Central memory CD4-positive, alpha-beta T cell (primary cell): Measurements from ENCODE around the gene FLNC.

Experiments used
- DNase-seq: peaks from one replicate; pipeline ENCODE4 v3.0.0; 2022

Gene FLNC

GRCh38 chr7:128880791-128881457 is 50.7 kb downstream of the FLNC start:
- no peak for DNase-seq

DNA sequence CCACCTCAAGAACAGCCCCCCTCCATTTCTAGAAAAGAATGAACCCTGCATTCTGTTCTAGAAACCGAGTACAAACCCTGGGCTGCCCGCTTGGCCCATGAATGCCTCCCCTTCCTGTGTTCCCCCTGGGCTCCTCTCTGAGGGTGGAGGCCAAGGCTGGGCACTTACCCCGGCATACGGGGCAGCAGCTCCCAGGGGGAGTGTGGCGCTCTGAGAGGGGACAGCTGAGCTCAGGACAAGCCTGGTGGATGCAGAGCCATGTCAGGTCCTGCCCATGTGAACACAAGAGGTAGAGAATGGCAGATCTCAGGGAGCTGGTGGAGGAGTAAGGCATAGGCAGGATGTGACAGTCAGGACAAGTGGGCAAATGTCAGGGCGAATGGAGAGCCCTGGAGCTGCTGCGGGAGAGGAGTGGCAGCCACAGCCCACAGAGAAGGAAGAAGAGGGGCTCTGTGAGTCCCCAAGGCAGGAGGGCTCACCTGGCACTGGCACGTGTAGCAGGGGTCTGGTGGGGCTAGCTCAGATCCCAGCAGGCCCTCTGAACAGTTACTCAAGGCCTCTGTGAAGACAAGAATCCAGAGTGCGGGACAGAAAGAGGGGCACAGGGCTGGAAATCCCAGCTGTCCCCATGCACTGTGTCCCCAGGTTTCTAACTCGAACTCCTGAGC is 51.4 kb downstream of the FLNC start:
- no peak for DNase-seq

DNA sequence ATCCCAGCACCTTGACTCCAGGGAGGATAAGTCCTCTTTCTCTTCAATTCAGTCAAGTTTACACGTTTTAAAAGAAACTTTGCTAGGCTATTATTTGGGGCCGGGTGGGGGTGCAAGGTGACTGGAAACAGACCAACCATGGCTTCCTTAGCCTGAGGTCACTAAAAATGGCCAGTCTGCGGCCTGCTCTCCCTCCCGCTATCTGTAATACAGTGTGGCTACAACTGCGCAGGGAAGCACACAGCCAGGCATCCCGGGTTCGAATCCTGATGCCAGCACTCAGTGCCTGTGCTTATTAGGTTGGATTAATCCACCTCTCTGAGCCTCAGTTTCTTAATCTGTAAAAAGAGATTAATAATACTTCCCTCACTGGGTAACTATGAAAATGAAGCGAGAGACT is 51.9 kb downstream of the FLNC start:
- DNase-seq = no peak

DNA sequence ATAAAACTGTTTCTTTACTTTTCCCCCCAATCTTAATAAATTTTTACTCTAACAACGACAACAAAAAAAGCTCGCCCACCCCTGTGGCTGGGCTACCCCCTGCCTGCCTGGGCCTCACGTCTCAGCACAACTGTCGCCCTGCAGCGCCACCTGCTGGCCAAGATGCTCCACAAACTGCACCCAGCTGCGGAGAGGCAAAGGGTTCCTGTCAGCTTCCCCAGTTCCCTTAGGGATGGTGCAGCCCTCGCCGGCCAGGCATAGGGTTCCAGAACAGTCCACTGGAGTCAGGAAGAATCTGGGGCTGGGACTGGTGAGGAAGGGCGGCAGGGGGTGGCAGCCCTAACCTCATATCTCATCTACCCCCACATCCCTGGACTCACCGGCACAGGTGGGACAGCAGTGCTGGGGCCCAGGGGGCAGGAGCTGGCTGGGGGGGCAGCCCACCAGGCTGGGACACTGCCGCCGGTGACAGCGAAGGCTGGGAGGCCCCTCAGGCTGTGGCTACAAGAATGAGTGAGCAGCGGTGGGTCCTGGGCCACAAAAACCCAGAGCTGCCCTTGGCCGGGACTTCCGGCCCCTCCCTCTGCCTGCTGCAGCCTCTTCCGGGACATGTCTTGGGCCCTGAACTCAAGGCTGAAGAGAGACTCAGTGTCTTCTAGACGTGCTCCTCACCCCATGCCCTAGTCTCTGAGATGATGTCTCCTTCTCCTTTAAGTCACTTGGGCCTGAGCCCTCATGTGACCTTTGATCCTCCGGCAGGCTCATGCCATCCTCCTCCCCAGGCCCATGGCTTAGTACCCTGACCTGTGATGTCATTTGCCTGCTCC is 53.6 kb downstream of the FLNC start:
- peak; percentile 70 for DNase-seq

DNA sequence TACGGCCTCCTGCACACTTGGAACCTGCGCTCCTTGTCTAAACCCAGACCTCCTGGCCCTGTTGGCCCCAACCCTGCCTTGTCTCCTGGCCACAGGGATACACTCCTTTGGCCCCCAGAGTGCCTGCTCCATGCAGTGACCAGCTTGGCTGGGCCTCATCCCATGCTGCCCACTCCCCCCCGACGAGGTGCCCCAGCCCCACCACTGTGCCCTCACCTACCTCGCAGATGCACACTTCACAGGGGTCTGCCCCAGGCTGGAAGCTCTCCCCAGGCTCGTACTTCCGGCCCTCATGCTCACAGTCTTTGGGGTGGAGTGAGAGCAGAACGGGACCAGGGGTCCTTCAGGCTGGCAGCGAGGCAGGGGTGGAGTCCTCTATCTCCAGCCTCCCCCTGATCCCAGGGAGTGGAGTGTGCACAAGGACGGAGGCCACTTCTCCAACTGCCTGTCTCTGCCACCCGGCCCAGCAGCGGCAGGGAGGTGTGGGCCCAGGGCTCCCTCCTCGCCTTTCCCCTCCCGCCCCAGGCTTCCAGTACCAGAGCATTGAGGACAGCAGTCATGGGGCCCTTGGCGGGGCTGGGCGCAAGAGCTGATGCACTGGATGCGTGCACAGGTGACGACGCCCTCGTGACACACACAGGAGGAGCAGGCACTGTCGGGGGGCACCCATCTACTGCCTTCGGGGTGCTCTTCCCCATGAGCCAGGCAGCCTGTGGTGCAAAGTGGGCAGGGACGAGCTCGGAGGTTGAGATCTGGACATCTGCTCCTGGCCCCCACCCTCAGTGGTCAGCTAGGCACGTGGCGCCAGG is 54.6 kb downstream of the FLNC start:
- no peak for DNase-seq

GRCh38 chr7:128885370-128886187 is 55.4 kb downstream of the FLNC start:
- no peak for DNase-seq

DNA sequence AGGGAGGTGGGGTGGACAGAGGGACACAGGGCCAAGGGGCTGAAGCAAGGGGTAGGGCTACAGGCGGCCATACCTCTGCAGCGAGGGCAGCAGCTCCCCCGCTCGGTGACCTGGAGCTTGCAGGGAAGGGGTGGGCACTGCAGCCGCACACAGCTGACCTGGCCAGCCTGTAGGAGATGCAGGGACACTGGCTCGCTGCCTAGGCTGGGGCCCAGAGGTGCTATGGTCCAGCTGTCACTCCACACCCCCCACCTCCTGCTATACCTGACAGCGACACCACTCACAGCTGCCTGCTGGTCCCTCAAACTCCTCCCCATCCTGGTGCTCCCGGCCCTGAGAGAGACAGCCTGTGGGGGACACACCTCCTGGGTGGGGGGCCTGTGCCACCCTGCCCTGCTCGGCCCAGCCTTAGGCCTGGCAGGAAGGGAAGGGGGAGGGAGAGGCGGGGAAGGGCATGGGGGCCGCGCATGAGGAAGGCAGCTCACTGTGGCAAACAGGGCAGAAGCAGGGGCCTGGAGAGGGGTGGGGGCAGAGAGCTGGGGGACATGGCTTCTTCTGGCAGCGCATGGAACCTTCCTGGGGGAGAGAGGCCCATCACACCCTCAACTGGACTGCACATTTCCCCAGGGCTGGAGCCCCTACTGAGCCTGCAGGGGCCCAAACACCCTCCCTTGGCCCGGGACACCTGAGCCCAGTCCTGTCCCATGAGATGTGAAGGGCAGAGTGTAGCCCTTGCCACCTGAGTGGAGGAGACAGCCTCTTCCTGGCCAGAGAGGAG is 56.4 kb downstream of the FLNC start:
- no peak for DNase-seq

DNA sequence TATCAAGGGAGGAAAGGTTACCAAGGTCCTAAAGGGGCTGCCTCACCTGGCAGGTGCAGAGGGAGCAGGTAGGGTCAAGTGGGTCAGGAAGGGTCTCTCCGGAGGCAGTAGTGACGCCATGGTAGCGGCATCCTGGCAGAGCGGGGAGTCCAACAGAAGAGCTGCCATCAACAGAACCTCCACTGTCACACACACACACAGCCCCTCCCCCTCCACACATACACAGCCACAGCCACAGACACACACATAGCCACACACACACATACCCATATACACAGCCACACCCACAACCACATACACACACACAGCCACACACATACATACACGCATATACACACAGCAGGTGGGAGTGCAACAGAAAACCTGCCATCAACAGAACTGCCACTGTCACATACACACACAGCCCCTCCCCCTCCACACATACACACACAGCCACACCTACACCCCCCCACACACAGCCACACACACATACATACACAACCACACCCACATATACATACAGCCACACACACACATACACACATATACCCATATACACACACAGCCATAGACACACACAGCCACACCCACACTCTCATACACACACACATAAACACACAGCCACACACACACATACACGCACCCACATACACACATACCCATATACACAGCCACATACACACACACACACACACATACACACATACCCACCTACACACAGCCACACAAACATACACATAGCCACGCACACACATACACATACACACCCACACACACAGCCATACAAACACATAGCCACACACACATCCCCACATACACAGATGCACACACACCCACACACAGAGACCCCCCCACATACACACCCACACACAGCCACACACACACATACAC is 57.2 kb downstream of the FLNC start:
- DNase-seq = no peak

GRCh38 chr7:128888039-128888755 is 58.0 kb downstream of the FLNC start:
- DNase-seq = no peak

GRCh38 chr7:128888756-128889095 is 58.5 kb downstream of the FLNC start:
- DNase-seq = no peak

GRCh38 chr7:128889121-128889520 is 58.9 kb downstream of the FLNC start:
- DNase-seq = no peak

DNA sequence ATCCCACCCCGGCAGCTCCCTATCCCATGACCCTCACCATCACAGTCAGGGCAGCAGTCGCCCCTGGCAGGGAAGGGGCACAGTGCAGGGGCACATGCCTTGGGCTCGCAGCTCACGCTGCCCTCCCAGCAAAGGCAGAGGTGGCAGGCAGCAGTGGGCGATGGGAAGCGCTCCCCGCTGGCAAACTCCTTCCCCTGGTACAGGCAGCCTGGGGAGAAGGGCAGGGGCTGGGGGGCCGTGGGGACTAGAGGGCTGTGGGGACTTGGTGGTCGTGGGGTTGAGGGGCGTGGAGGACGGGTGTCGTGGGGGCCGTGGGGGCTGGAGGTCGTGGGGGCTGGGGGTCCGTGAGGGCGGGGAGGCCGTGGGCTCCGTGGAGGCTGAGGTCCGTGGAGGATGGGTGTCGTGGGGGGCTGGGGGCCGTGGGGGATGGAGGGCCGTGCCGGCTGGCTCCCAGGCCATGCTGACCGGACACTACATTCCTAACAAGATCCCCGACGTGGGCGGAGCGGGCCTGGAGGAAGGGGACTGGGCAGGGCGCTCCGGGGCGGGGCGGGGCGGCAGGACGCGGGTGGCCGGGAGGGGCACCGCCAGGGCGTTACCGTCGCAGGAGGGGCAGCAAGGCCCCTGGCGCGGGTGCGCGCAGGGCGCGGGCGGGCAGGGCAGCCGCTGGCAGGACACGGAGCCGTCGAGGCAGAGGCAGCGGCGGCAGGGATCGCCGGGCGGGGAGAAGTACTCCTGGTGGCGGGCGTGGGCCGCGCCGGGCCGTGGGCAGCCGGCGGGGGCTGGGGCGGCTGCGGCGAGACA is 60.3 kb downstream of the FLNC start:
- no peak for DNase-seq

GRCh38 chr7:128891110-128891941 is 61.1 kb downstream of the FLNC start:
- DNase-seq = no peak

DNA sequence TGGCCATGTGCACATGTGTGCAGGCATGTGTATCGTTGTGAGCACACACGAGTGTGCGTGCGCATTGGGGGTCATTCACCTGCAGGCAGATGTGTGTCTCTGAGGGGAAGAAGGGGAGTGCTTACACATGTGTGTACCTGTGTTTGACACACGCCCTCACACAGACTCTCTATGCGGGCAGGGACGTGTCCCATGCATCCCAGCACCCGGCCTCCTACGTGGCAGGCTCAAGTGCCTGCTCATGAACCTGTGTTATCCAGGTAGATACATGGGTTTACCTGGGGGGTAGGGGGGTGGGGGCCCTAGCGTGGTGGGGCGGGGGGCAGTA is 61.7 kb downstream of the FLNC start:
- DNase-seq = no peak

- DNase-seq = no peak
Measured at GRCh38 chr7:128892521-128893250, 62.5 kb downstream of the FLNC start.

GRCh38 chr7:128893251-128894100 is 63.3 kb downstream of the FLNC start:
- no peak for DNase-seq
